Bone marrow (tissue), 2 donors: ENCODE measurements around the gene GRID1.

Experiments used
- DNase-seq, 2 donors: peaks; one replicate each; lab custom pipeline; 2025; lab: John Stamatoyannopoulos, UW

The GRID1 gene

DNA sequence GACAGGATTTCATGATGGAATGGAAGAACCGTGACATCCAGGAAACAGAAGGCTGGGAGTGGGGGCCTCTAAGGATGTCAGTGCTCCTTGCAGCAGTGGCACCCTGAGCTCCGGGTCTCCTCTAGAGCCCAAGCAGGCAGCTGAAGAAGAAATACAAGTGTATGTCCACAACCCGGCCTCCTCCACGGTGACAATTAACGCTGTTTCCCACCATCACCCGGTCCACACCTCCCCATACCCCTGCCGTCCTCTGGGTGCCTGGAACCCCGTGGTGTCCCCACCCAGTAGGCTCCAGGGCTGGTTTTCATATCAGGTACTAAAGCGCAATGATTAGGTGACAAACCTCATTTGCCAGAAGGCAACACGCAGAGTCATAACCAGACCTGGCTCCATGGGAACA lies 30.3 kb downstream of the GRID1 start:
- DNase-seq = no peak

DNA sequence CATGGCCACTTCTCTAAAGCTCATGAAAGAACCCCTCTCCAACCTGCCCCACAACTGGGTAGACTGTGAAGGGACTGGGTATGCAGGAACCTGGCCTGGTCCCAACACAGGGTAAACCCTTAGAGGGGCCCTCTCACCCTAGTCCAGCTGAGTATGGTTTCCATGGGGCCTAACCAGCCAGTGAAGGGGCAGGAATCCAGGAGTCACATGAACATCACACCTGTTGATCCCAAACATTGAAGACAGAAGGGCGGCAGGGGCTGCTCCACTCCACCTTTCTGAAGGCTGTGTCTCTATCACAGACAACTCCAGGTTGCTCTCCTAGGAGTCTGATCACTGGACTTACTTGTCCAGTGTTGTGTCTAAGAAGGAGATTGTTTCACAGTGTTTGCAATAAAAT lies 30.8 kb downstream of the GRID1 start:
- no peak for DNase-seq

DNA sequence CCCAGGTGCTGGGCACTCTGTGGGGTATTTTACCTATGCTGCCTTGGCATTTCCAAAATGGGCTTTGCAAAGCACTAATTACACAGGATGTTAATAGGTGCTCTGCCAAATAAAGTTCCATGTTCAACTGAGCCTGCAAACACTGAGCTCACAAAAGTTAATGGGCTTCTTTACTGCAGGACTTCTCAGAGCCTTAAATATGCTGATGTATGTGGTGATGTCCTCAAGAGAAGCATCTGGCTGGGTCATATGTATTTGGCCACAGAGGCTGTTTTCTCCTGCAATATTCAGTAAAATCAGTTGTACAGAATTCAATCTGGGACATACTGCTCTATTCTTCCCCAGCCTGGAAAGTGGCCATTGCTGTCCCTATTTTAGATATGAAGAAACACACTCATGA lies 31.3 kb downstream of the GRID1 start:
- no peak for DNase-seq

DNA sequence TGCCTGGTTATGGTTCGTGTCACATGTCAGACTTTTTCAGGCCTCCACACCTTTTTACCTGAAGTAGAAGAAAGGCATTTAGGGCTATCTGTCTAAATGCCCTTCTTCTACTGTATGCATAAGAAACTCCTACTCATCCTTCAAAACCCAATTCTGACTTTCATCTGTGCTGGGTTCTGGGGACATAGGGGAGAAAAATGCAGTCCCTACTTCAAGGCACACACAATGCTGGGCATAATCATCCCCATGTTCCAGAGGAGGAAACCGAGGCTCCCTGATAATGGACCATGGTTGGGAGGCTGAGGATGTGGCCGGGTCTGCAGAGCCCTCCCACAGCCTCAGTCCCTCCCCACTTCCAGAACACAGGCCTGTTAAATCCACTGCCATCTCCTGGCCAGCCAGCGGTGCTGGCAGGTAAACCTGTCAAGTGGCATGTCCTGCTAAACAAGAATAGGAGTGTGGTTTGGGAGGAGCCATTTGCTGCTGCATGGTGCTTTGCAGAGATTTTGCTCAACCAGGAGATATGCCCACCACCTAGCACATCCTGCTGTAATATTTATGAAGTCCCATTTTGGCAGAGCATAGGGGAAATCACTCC lies 32.0 kb downstream of the GRID1 start:
- DNase-seq = no peak

DNA sequence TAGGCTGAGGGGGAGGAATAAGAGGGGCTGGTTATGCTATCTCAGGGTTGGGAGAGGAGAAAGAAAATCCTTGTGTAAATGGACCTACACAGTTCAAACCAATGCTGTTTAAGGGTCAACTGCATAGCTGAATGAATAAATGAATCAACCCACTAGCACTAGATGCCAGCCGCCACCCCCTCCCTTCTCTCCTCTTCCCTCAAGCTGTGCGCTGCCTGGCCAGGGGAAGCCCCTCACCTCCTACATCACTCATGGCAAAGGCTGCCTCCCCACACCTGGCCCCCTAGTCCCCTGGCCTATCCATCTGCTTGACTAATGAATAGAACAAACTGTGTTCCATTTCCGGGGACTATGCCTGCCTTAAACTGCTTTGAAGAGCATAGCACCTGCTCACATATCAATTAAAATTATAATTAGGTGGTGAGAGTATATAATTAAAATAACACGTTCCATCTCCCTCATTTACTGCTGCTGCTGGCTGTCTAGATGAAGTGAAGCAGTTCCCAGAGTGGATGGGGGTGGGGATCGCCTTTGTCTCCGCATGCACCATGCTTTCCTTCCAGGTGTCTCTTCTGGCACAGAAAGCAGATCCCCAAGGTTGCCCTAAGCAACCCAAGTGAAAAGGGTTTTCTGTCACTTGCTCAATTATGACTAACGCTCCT lies 32.6 kb downstream of the GRID1 start:
- DNase-seq = no peak

DNA sequence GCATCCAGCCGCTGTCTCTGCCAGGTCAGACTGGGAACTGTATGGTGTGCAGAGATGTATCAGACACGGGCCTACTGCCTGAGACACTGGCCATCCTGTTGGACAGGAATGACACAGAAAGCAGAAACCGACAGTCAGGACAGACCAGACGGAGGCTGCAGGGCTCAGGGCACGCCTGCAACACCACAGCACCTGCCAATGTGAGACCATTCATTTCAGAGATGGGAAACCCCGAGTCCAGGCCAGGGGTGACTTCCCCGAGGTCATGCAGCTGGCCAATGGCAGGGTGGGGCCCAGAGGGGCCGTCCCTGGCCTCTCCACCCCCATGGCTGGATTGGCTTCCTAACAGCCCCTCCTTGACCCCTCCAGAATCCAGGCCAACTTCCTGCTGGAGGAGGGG lies 34.7 kb downstream of the GRID1 start:
- DNase-seq = no peak

DNA sequence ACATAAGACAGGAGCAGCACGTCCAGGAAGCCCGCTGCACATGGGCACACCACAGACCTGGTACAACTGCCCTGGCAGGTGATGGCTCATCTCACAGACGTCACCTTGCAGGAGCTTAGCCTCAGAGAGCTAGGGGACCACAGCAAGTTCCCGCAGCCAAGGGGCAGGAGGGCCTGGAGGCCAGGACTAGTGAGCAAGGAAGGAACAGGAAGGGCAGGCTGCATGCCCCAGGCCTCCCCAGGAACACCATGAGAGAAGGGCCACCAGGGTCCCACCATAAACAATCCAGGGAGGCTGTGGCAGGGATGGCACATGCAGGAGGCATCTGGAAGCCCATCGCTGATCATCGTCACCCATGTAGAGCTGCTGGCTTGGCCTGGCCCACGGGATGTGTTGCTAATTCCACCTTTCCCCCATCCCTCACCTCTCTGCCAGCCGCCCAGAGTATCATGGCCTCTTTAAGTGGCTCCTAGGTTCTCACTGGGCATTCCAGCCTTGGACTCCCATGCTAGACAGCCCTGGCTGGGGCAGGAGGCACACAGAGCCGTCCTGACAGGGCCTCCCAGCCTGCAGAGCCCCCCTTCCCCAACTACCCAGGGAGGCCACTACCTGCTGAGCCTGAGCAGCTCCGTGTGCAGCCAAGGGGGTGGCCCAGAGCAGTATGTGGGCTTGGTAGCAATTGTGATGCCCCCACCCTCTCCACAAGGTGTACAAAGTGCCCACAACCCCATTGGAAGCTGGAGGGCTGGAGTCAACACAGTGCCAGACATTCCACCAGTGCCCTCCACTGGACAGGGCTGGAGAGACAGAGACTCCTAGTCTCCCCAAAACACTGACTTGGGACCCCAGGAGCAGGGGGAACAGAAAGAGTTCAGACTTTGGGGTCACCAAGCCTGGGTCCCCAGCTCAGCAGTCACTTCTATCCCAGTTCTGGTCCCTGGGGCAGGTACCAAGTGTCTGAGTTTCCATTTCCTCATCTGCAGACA lies 35.5 kb downstream of the GRID1 start:
- no peak for DNase-seq

DNA sequence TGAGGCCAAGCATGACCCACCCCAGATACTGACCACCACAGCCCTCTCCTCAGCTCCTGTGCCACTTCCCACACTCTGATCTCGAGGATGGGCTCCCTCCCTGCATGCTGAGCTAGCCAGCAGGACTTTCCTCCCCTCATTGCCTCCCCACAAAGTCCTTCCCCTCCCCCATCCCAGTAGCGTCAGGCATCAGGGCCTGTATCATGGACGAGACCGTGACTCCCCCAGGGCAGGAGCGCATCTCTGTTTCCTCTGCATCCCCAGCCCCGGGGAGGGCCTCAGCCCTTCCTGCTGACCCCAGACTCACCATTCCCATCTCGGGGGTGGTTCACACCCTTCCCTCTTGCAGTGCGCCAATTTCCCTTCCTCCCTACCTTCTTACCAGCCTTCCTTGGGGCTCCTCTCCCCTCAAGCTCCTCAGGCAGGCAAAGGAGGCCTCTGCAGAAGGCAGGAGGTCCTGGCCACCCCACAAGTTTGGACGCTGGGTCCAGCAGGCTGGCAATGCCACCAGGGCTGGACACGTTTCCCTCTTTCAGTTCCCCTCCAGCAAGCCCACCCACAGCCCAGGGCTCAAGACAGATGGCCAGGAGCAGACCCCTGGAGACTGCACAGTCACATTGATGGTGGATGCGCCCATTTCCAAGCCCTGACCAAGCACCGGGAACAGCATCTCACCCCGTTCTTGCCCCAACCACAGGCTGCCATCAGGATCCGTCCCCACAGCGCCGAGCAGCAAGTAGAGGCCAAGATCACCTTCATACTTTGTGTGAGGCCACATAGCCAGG lies 36.5 kb downstream of the GRID1 start:
- DNase-seq = no peak

DNA sequence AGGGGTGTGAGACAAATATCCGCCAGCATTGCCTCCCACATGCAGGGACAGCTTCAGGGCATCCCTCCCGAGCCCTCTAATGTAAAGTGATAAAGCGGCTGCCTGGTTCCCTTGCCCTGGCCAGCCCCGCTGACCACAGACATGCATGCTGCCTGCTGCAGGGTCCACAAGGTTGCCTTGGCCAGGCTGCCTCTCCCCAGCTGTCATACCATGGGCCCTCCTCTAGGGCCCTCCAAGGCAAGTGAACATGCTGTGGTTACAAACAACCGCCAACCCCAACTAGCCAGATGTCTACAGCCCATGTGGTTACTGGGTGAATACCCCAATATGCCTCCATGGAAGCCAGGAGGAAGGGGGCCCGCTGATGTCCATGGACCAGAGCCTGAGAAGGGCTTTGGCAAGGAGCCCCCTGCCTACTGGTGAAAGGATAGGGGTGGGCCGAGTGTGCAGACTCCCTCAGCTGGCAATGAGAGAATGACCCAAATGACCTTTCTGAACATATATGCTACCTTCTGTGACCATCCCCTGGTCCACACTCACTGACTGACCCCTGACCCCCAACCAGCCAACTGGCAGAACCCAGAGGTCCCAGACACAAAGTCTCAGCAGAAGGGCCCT lies 37.4 kb downstream of the GRID1 start:
- no peak for DNase-seq

DNA sequence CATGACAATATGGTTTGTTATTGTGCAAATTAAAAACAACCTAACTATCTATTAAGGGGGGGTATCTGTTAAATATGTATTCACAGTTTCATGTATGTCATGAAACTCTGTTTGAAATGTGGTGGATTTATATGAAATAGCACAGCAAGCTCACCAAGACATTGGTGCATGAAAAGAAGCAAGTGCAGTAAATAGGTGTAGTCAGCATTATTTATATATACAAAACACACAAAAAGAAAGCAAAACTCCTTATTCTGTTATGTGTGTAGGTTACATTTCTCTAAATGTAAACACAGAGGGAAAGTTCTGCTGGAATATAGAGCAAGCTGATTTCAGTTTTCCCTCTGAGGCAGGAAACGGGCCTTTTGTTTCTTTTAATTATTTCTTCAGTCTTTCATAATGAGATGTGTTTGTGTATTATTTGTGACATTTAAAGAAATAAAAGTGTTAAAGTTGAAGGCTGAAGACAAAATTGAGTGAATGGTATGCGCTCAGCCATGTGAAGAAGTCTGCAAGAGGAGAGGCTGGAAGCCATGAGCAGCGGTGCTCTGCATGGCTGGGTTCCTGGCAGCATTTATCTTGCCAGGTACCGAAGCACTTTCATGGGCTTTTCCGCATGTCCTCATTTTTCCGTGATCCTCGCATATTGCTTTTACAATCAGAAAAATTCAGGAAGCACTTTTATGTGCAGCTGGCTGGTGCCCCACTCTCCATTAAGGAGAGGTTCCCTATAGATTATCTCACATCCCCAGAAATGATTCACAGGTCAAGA lies 38.5 kb downstream of the GRID1 start:
- DNase-seq = no peak

DNA sequence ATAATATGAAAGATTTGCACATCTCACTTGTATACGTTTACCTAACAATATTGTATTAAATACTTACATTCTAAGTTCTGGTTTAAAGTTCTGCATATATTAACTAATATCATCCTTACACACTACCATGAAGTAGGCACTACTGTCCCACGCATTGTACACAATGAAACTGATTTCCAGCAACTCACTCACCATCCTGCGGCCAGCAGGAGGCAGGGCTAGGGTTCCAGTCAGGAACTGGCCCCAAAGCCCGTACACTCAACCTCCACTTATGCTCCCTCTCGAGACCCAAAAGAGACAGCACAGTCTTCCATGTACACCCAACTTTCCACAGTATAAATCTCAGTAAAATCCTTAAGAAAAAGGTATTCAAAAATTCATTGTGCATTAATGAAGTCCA lies 41.4 kb downstream of the GRID1 start:
- no peak for DNase-seq

DNA sequence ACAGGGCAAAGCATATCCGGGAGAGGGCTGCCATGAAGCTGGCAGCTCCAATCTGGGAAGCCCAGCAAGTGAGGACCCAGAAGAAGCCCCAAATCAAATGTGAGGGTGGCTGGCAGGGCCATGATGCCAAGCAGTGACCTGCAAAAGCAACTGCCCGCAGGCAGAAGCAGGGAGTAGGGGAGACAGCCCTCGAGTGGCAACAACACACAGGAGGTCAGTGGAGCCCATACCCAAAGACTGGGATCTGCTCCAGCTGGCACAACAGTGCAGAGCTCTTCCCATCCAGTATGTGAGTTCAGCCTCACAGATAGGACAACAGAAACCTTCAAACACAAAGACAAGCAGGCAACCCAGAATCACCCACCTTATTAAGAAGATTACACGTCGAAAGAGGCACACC lies 45.0 kb downstream of the GRID1 start:
- DNase-seq = no peak

DNA sequence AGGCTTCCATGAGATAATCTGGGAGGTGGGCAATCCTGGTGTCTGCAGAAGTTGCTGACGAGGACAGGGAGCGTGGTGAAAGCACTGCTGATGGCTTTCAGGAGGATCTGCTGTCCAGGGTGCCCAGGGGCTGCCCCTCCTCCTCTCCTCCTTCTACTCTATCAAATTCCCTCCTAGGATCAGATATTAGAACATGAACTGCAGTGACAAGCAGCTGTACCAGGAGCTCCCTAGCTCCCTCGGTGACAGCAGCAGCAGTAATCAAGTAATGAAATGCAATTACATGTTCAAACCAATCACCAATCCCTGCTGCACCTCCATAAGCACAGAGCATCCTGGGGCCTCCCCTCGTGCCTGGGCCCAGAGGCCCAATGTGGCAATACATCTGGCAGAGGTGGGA lies 46.9 kb downstream of the GRID1 start:
- no peak for DNase-seq

DNA sequence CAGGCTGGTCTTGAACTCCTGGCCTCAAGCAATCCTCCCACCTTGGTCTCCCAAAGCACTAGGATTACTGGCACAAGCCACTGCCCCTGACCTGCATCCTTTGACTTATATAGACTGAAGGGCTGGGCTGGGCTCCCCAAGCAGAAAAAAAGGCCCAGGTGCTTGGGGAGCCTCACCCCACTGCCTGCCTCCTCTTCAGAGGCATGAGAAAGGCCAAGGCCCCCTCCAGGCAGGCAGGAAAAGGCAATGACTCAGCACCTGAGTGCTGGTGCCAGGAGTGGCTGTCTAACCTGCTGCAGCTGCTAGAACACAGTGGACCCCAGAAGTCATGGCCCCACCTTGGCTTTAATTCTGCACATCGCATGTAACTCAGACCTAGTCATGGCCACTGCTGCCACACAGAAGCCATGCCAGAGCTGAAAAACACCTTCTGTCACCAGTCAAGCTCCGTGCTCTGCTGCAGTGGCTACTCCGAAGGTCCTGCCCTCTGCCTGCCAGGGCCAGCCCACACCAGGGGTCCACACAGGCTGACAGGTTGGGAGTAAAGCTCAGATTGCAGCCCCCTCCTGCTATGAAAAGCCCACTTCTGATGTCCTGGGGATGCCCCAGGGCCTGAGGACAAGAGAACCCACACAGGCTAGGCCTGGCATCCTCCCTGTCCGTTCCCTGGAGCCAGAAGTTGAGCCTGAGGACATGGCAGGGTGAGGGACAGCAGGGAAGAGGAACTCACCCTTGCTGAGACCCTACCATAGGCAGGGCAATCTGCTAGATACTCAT lies 48.5 kb downstream of the GRID1 start:
- DNase-seq = no peak

DNA sequence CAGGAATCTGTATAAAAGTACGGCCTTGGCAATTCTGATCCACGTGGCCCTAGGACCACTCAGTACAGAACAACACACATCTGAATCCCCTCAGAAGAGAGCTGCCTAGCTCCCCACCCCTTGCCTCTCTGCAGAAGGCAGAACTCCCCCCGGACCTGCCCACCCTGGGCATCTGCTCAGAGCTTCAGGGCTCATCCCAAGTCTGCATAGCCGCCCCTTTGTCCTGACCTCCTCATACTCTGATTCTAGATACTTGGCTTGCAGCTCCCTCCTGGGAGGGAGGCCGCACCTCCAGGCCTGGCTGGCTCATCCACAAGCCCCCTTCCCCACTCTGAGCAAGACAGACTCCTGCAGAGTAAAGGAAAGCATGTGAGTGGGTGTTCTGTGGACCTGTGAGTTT lies 49.6 kb downstream of the GRID1 start:
- DNase-seq = no peak

DNA sequence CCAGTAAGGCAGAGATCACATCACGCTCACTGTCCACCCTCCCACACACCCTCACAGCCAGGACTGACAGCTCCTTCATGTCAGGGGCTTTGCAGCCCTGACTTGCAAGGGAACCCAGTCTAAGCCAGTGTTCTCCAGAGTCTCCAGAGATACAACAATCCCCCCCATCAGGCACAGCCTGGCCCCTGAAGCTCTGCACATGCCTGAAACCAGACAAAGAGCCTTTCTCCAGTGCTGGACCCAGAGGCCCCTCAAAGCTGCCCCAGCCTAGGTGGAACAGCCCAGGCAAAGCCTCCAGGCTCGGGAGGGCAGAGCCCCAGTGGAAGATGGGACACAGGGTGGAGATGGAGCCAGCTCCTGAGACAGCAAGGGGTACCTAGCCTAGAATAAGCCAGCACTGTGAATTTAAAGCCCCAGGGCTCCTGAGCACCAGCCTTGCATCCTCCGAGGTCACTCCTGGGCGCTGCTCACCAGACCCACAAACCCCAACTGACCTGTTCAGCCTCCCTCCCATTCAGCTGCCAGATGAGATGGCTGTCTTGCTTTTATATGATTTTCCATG lies 50.2 kb downstream of the GRID1 start:
- DNase-seq = no peak

DNA sequence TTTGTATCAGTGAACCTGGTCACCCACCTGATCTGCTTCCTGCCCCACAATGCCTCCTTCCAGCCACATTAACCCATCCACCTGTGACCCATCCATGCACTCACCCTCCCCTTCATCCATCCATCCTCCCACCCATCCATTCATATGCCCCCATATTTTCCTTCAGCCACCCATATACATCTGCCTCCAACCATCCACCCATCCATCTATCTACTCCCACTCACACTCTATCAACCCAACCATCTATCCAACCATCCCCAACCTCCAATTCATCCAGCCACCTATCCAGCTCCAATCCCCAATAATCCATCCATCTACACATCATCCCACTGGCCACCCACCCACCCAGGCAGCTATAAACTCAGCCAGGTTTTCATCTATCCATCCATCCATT lies 51.0 kb downstream of the GRID1 start:
- DNase-seq = no peak

DNA sequence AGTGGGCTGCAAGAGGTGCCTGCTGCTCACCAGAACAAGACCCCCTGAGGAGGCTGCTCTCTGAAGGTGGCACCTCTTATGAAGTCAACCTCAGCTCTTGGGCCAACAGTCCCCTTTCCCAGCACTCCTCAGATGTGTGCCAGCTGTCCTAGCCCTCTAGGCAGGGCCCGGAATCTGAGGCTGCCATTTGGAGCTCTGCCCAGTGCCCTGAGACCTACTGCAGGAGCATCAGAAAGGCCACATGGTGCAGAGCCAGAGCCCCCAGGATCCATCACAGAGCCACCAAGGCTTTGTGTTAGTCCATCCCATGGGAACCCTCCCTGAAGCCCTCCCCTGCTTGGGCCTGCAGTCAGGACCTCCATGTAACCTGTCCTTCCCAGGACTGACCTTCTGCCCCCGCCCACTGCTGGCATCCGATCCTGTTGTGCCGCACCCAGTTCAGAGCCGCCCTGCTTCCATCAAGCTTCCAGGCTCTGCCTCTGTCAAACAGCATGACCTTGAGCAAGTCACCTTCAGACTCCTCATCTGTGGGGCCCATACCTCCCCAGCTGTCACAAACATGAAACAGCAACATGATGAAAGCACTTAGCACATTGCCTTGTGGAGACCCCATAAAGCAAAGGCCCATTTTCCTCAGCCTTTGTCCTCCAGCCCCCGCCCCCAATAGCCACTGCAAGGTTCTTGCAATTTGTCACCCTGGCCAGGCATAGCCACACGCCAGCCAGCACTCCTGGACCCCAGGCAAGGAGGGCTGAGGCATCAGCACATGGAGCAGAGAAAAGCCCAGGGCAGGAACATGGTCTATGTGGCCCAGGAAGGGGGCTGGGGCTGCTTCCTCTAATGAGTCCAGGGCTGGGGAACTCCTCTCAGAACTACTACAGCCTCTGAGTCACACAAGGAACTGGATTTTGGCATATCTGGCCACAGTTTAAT lies 51.7 kb downstream of the GRID1 start:
- no peak for DNase-seq

DNA sequence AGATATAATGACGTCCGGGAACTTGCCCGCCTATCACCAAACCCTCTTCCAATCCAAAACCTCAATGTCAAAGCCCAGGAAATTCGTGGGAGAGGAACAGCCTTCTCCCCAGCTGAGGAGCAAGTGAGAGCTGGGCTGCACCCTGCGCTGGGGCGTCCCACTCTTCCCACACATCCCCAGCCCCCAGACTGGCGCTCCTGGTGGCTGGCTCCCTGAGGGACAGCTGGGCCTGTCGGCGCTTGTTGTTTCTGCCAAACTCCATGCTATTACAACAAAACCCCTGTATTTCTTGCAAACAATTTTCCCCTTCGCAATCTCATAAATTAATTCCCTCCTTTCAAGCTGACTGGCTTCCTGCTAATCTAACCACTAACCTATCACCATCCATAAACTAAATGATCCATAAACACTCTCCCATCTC lies 53.0 kb downstream of the GRID1 start:
- DNase-seq = no peak
